BLaER1 treated with 17β-estradiol and CSF1 and Interleukin-3, amounts not matched to agents 10 nM and 100 nM (cell line): ENCODE results near the gene GALT.
A peak's percentile ranks its signal among the peaks of the same experiment; 100 is the strongest.

Experiments used
- H3K27ac ChIP-seq, 11 experiments: shearing (Covaris generic); formaldehyde crosslinking; 2 replicates each; pipeline ENCODE4 v1.8.1; 2022
- H3K27me3 ChIP-seq, 11 experiments: shearing (Covaris generic); formaldehyde crosslinking; 2 replicates each; pipeline ENCODE4 v1.8.1; 2022
- H3K36me3 ChIP-seq, 11 experiments: shearing (Covaris generic); formaldehyde crosslinking; 2 replicates each; pipeline ENCODE4 v1.8.1; 2022
- H3K4me1 ChIP-seq, 10 experiments: shearing (Covaris generic); formaldehyde crosslinking; 2 replicates each; pipeline ENCODE4 v1.8.1; 2022
- H3K4me2 ChIP-seq, 11 experiments: shearing (Covaris generic); formaldehyde crosslinking; 2 replicates each; pipeline ENCODE4 v1.8.1; 2022
- H3K4me3 ChIP-seq, 10 experiments: shearing (Covaris generic); formaldehyde crosslinking; 2 replicates each; pipeline ENCODE4 v1.8.1; 2022
- H3K9ac ChIP-seq, 11 experiments: shearing (Covaris generic); formaldehyde crosslinking; 2 replicates each; pipeline ENCODE4 v1.8.1; 2022
- H3K9me3 ChIP-seq, 11 experiments: shearing (Covaris generic); formaldehyde crosslinking; replicated peaks in 1 of 11; 2 replicates each; pipeline ENCODE4 v1.8.1; 2022
- H4K20me1 ChIP-seq, 11 experiments: shearing (Covaris generic); formaldehyde crosslinking; 2 replicates each; pipeline ENCODE4 v1.8.1; 2022
- Cebpa-rat ChIP-seq, 11 experiments: shearing (Covaris generic); IDR thresholded peaks; 2 replicates each; pipeline ENCODE4 v1.8.1; 2022

Gene GALT

GRCh38 chr9:34623374-34624235 is 22.9 kb upstream of the GALT start:
- H3K9ac ChIP-seq = no peak overlapping the region
- no peak overlapping the region for H3K4me2 ChIP-seq
- H3K4me3 ChIP-seq = 0 out of 20 replicates have a peak overlapping the region, but pooled peaks of 1 of the 10 experiments have one; percentile 31
- peaks cover 0 to 2% (median 0%) of the 10 kb centered on the region in 11 experiments; a peak in 2 of 22 replicates for H3K36me3 ChIP-seq
- peaks cover 0 to 24% (median 11%) of the 10 kb centered on the region in 11 experiments; a peak in 13 of 22 replicates for H4K20me1 ChIP-seq
- H3K27me3 ChIP-seq = peaks cover 80 to 100% (median 98%) of the 10 kb centered on the region in 11 experiments
- no peak overlapping the region for H3K27ac ChIP-seq
- peaks cover 18 to 44% (median 30%) of the 10 kb centered on the region in 11 experiments; a peak in 20 of 22 replicates for H3K9me3 ChIP-seq
- TF ChIP-seq Cebpa-rat (IDR thresholded peaks at IDR 0.05) = no peak
- H3K4me1 ChIP-seq = peaks cover 8 to 28% (median 15%) of the 10 kb centered on the region in 10 experiments; a peak in 19 of 20 replicates

- Histone ChIP-seq H3K9me3 (peaks cover 18 to 42% (median 30%) of the 10 kb centered on the region in 11 experiments; a peak in 20 of 22 replicates), H3K36me3 (no peaks in the 10 kb centered on the region; a peak in 1 of 22 replicates), H4K20me1 (peaks cover 0 to 34% (median 18%) of the 10 kb centered on the region in 11 experiments; a peak in 14 of 22 replicates), H3K27ac (no peak overlapping the region), H3K4me3 (no peak overlapping the region), H3K4me1 (peaks cover 3 to 31% (median 10%) of the 10 kb centered on the region in 10 experiments; a peak in 19 of 20 replicates), H3K27me3 (peaks cover 90 to 100% (median 100%) of the 10 kb centered on the region in 11 experiments), H3K9ac (no peak overlapping the region), H3K4me2 (no peak overlapping the region)
- TF ChIP-seq Cebpa-rat (IDR thresholded peaks at IDR 0.05) = no peak
These were observed 21.8 kb upstream of the GALT start for GRCh38 chr9:34624475-34625185.

DNA sequence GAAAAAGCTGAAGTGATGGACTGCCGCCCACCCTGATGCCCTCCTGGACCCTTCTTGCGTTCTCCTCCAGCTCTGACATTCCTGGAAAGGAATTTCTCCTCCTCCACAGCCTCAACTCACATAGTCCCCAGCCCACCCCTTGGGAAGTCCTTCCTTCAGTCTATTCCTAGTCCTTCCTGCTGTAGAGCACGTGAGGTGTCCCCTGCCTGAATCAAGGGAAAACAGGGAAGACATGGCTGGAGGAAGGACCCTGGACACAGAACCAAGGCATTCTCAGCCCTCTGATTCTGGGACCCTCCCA is 21.3 kb upstream of the GALT start:
- no peak overlapping the region for H3K27ac ChIP-seq
- TF ChIP-seq Cebpa-rat (IDR thresholded peaks at IDR 0.05) = no peak
- H3K4me3 ChIP-seq = no peak overlapping the region
- H3K27me3 ChIP-seq = peaks cover 90 to 100% (median 100%) of the 10 kb centered on the region in 11 experiments
- peaks cover 0 to 39% (median 20%) of the 10 kb centered on the region in 11 experiments; a peak in 14 of 22 replicates for H4K20me1 ChIP-seq
- peaks cover 0 to 26% (median 7%) of the 10 kb centered on the region in 10 experiments; a peak in 13 of 20 replicates for H3K4me1 ChIP-seq
- no peaks in the 10 kb centered on the region; a peak in 1 of 22 replicates for H3K36me3 ChIP-seq
- H3K9ac ChIP-seq = no peak overlapping the region
- no peak overlapping the region for H3K4me2 ChIP-seq
- H3K9me3 ChIP-seq = peaks cover 13 to 37% (median 27%) of the 10 kb centered on the region in 11 experiments; a peak in 20 of 22 replicates

DNA sequence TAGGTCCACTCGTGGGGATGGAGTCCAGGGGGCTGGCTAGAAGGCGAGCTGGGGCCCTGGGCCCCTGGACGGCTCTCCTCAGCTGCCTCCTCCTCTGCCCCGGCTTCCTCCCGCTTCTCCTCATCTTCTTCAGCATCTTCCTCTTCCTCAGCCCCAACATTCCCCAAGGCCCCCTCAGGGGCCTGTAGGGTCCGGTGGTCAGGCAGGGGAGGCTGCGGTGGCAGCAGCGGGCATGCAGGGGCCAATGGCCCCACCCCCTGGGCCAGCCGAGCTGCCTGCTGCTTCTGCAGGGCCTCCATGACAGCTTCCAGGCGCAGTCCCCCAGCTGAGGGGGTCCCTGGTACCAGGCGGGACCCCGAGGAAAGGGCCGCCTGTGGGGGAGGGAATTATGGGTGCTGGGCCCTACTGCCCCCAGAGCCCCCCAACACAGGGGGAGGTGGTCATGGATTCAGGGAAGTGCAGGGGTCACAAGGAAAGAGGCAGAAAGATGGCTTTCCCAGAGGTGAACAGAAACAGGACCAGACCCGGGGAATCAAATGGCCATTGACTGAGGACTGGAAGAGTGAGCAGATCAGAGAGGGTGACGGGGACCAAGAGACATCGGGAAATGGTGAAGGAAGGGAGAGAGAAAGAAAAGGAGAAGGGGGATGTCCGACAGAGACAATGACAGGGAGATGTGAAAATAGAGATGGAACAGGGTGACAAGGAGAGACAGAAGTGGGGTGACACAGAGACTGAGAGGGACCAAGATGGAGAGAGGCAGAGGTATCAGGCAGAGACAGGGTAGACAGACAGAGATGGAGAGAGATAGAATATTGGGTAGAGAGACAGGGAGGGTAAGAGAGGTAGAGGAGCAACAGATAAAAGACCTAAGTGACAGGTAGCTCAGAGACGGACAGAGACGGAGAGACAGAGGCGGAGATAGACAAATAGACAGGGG is 18.5 kb upstream of the GALT start:
- H3K9me3 ChIP-seq = peaks cover 0 to 9% (median 6%) of the 10 kb centered on the region in 11 experiments; a peak in 15 of 22 replicates
- H3K36me3 ChIP-seq = peaks cover 0 to 5% (median 0%) of the 10 kb centered on the region in 11 experiments; a peak in 3 of 22 replicates
- peak overlapping the region; percentile 52 to 92 (median 71); a peak in 20 of 22 replicates for H3K4me2 ChIP-seq
- H3K27ac ChIP-seq = no peak overlapping the region
- peaks cover 0 to 19% (median 7%) of the 10 kb centered on the region in 10 experiments; a peak in 11 of 20 replicates for H3K4me1 ChIP-seq
- no peak overlapping the region for H3K9ac ChIP-seq
- H3K27me3 ChIP-seq = peaks cover 87 to 94% (median 89%) of the 10 kb centered on the region in 11 experiments
- peaks cover 0 to 63% (median 39%) of the 10 kb centered on the region in 11 experiments; a peak in 14 of 22 replicates for H4K20me1 ChIP-seq
- no peak for TF ChIP-seq Cebpa-rat (IDR thresholded peaks at IDR 0.05)
- peak overlapping the region in 8 of 10 experiments; percentile 28 to 45 (median 41); a peak in 8 of 20 replicates for H3K4me3 ChIP-seq

DNA sequence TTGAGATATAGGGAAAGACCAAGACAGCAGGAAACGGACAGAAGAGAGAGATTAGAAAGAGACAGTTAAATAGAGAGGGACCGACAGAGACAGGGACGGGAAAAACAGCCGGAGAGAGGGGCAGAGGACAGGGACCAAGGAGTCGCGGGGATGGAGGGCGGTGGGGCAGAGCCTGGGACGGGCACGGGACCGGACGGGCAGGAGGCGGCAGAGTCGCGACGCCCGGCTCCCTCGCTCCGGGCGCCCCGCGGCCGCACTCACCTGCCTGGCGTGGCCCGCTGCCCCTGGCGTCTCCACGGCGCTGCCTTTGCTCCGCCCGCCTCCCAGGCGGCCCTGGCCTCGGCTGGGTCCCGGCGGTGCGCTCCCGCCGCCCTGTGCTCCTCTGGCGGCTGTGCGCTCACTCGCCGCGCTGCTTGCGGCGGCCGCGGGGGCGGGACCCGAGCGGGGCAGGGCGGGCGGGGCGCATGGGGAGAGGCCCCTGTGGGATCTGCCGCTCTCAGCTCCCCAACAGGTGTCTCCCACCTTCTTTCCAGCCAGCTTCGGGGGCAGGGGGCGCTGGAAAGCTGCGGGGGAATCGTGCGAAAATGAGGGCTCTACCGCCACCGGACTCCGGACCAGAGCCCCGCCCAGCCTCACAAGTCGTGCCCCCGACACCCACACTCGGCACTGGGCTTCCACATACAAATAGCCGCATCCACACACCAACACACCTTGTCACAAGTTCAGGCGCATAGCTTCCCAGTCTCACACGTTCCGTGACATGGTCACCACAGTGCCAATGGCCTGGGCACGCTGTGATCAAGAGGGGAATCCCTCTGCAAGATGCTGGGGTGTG is 17.6 kb upstream of the GALT start, which contains the start of gene ARID3C:
Gene ARID3C, minus strand, starts transcription at position 411 of the 835 bp plus-strand sequence. CDS start 1,052 bp downstream, outside the sequence.
- TF ChIP-seq Cebpa-rat (IDR thresholded peaks at IDR 0.05) = no peak
- peaks cover 0 to 71% (median 48%) of the 10 kb centered on the region in 11 experiments; a peak in 14 of 22 replicates for H4K20me1 ChIP-seq
- no peak within 1 kb of the TSS for H3K27ac ChIP-seq
- peaks cover 78 to 85% (median 80%) of the 10 kb centered on the region in 11 experiments for H3K27me3 ChIP-seq
- peaks cover 0 to under 1% (median 0%) of the 10 kb centered on the region in 11 experiments; a peak in 2 of 22 replicates for H3K9me3 ChIP-seq
- H3K36me3 ChIP-seq = peaks cover 0 to 9% (median 0%) of the 10 kb centered on the region in 11 experiments; a peak in 3 of 22 replicates
- peak within 1 kb of the TSS in 9 of 10 experiments; percentile 28 to 54 (median 44); a peak in 14 of 20 replicates for H3K4me3 ChIP-seq
- H3K9ac ChIP-seq = peak within 1 kb of the TSS in 2 of 11 experiments; percentile 23 to 41; a peak in 1 of 22 replicates
- peak within 1 kb of the TSS; percentile 52 to 92 (median 71) for H3K4me2 ChIP-seq
- peaks cover 2 to 22% (median 7%) of the 10 kb centered on the region in 10 experiments; a peak in 12 of 20 replicates for H3K4me1 ChIP-seq

GRCh38 chr9:34629491-34629808 is 17.0 kb upstream of the GALT start:
- no peak for TF ChIP-seq Cebpa-rat (IDR thresholded peaks at IDR 0.05)
- H4K20me1 ChIP-seq = peaks cover 0 to 75% (median 53%) of the 10 kb centered on the region in 11 experiments; a peak in 16 of 22 replicates
- peaks cover 0 to 9% (median 0%) of the 10 kb centered on the region in 11 experiments; a peak in 3 of 22 replicates for H3K36me3 ChIP-seq
- no peaks in the 10 kb centered on the region for H3K9me3 ChIP-seq
- H3K4me2 ChIP-seq = peak overlapping the region in 1 of 11 experiments; percentile 78; a peak in 2 of 22 replicates
- peak overlapping the region in 1 of 10 experiments; percentile 9; a peak in 1 of 20 replicates for H3K4me3 ChIP-seq
- H3K27ac ChIP-seq = no peak overlapping the region
- peaks cover 5 to 28% (median 13%) of the 10 kb centered on the region in 10 experiments; a peak in 19 of 20 replicates for H3K4me1 ChIP-seq
- H3K27me3 ChIP-seq = peaks cover 72 to 79% (median 74%) of the 10 kb centered on the region in 11 experiments
- H3K9ac ChIP-seq = no peak overlapping the region
